H1 (cell line): ENCODE measurements around the gene NOG. TPM values are rescaled to one million over a fixed set of nuclear protein-coding genes. Genes with fewer than 3 reads are reported as not detected.

Experiments used
- CHD1 ChIP-seq: IDR thresholded peaks from 2 replicates; pipeline ENCODE4 v1.6.1; 2012; ENCODE audit warnings: low read depth, low read length, improper control_type of control experiment
- KDM5A ChIP-seq: fragments of 200-600 bp; IDR thresholded peaks from 2 replicates; pipeline ENCODE4 v1.7.1; 2012; ENCODE audit warnings: mild to moderate bottlenecking, low read length, inconsistent platforms, mixed read lengths
- POLR2AphosphoS5 ChIP-seq: IDR thresholded peaks from 2 replicates; pipeline ENCODE4 v1.6.1; 2011; ENCODE audit warnings: low read depth, low read length
- SAP30 ChIP-seq: fragments of 300-600 bp; sonication (generic); IDR thresholded peaks from 2 replicates; pipeline ENCODE4 v1.7.1; 2012; ENCODE audit warnings: low read length, moderate library complexity, mild to moderate bottlenecking, inconsistent platforms; ENCODE audit not compliant: insufficient read depth, insufficient replicate concordance
- polyA plus RNA-seq, 7 experiments: library from polyadenylated mRNA; depleted of rRNA in 3 of 7; stranded (reverse) in 5 of 7; unstranded in 2 of 7; fragments of >200 nt in 5 of 7; fragments of 200-250 nt in 2 of 7; gene quantifications; 1 replicate in 5 of 7; 2 replicates in 1 of 7; 4 replicates in 1 of 7; pipeline versions ENCODE4 v1.2.1 to v1.2.3, GENCODE V29; 2011 to 2013; ENCODE audit warnings: missing spikeins in 2 of 7, mixed read lengths in 2 of 7
- total RNA-seq: library from RNA; stranded (reverse); fragmentation: NEBNext Ultra II Directional; extraction: Animal tissue kit (Norgen Biotek cat#: 25700); gene quantifications from 2 replicates; pipeline ENCODE4 v1.2.1, GENCODE V29; 2021

The NOG gene
- total and polyA plus RNA-seq, 2 of the 8 experiments (the other 6 are each of a cell fraction or from before 2014, with no cell fraction given) = 0.35 TPM

GRCh38 chr17:56604691-56605290, 11.3 kb downstream of the NOG start (continued):
- TF ChIP-seq SAP30 (no peak), KDM5A (no peak), POLR2AphosphoS5 (no peak), CHD1 (no peak)
- TF ChIP-seq, all 59 proteins: peak for 0
